Measurements from ENCODE around the gene COBLL1. TPM values are rescaled to one million over a fixed set of nuclear protein-coding genes. Genes with fewer than 3 reads are reported as not detected.

The COBLL1 gene
- total RNA-seq, 1 donor from 2014 or later = not detected

DNA sequence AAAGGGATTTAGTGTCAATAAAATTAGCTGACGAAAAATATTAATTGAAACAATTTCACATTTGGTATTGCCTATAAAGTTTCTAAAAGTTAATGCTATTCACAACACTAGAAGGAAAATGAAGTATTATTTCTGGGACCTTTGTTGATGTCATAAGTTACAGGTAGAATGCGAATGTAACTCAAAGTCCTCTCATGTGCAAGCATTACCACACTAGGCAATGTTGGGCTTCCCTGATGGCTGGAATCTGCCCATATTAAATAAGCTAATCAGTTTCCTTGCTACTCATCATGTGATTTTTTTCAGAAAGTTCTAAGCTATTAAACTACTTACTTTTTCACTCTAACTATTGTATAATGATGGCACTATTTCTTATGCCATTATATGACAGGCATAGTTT, 44.6 kb downstream of the COBLL1 start:
- Mint-ChIP-seq H3K4me1 (no peaks in the 10 kb centered on the region), H3K27ac (no peak overlapping the region), H3K27me3 (no peaks in the 10 kb centered on the region), H3K4me3 (no peak overlapping the region), H3K36me3 (ENCODE audit: low read depth) (no peaks in the 10 kb centered on the region), H3K9me3 (no peaks in the 10 kb centered on the region)
- DNase-seq = no peak
- intact Hi-C loops (cut with micrococcal nuclease) = no loop called here

DNA sequence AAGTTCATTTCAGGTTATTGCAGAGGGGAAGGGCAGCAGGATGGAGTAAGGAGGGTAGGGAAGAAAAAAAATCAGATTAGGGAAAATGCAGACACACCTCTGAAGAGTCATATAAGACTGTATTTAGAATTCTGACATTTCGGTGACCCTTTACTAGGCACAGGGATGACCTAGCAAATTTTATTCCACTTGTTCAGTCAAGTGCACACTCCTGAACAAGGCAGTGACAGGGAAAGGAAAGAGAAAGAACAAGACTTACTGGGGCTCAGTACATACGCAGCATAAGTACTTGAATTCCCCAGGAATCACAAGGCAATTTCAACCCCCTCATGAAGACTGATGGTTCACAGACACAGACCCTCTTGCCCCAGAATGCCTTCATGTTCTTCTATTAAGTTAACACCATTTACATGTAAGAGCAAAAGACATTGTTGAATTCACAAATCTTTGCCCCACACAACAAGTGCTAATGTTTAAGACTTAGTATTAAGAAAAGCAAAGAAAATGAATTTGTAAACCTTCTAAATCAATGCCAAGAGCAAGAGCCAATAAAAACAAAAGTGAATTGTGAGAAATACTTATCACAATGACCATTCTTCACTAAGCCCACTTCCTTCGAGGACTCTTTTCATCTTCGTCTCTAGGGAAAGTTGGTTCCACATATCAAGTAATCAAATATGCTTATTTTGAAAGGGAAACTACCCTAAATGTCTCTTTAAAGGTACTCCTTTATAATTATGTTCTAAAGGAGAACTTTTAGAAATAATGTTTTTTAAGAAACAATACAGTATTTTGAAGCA, 47.0 kb downstream of the COBLL1 start:
- no peak overlapping the region for H3K4me3 Mint-ChIP-seq
- no peaks in the 10 kb centered on the region for H3K4me1 Mint-ChIP-seq
- intact Hi-C loops (cut with micrococcal nuclease) = no loop called here
- DNase-seq = no peak
- H3K27ac Mint-ChIP-seq = no peak overlapping the region
- no peaks in the 10 kb centered on the region for H3K27me3 Mint-ChIP-seq
- H3K36me3 Mint-ChIP-seq (ENCODE audit: low read depth) = no peaks in the 10 kb centered on the region
- H3K9me3 Mint-ChIP-seq = no peaks in the 10 kb centered on the region

DNA sequence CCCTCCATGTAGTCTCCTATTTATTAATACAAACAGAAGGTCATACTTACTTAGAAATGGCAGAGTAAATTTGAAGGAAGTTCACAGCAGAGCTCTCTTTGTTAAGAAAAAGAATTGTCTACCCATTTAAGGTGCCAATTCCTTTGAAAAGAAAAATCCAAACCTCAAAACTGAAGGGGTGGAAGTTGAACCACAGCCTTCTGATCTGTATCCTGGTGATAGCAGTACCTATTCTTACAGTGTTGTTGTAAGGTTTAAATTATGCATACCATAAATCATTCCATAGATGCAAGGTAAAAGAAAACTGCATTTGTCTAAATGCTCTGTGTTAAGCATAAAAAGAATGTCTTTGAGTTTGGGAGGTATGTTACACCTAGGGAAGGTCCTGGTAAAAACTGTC, 47.6 kb downstream of the COBLL1 start:
- DNase-seq = no peak
- Mint-ChIP-seq H3K4me1 (no peaks in the 10 kb centered on the region), H3K9me3 (no peaks in the 10 kb centered on the region), H3K4me3 (no peak overlapping the region), H3K27ac (no peak overlapping the region), H3K27me3 (peaks cover 3% of the 10 kb centered on the region), H3K36me3 (ENCODE audit: low read depth) (no peaks in the 10 kb centered on the region)
- intact Hi-C loops (cut with micrococcal nuclease) = no loop called here

DNA sequence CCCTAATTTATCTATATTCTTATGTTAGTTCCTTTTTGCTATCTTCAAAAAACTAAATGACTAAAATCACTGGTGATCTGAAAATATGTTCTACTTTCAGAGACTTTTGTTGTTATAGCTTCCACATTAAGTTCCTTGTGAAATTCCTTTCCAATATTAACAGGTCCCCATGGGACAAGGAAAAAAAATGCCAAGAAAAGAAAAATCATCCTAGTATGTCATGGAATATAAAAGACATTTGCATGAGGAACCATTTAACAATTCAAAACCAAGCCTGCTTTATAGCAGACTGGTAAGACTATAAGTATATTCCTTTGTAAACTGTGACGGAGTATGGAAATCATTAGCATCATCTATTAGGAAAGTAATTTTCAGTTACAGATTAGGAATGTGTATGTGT, 48.1 kb downstream of the COBLL1 start:
- Mint-ChIP-seq H3K36me3 (ENCODE audit: low read depth) (no peaks in the 10 kb centered on the region), H3K27ac (no peak overlapping the region), H3K27me3 (peaks cover 3% of the 10 kb centered on the region), H3K4me3 (no peak overlapping the region), H3K9me3 (no peaks in the 10 kb centered on the region), H3K4me1 (no peaks in the 10 kb centered on the region)
- intact Hi-C loops (cut with micrococcal nuclease) = no loop called here
- no peak for DNase-seq

DNA sequence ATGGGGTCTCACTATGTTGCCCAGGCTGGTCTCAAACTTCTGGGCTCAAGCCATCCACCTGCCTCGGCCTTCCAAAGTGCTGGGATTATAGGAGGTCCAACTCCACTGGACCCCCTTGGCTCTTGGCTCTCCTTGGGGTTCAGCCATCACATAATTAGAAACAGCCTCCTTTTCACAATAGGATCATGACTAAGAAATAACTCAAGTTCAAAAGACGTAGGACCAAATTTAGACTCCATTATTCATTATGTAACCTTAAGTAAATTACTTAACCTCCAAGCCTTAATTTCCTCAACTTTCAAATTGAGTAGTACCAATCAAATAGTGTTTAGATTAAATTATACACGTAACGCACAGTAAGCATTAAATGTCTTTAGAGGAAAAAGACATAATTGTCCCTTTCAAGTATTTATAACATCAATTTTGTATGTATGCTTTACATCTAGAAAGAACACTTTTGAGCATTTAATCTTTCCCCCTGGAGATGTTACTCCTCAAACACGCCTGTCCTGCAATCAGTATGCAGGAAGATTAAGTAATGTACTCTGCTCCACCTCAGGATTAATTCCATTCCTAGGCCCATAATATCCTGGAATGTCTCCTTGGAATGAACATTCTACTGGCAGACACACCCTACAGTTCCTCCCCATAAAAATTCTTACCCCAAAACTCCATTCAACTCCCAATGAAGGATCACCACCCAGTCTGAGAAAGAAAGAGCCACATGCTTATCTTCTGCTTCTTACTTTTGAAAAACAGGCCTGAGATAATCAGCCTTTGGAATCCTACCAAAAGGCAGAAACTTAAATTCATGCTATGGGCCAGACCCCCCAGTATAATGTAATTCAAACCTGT, 49.1 kb downstream of the COBLL1 start:
- H3K9me3 Mint-ChIP-seq = no peaks in the 10 kb centered on the region
- H3K4me1 Mint-ChIP-seq = no peaks in the 10 kb centered on the region
- intact Hi-C loops (cut with micrococcal nuclease) = no loop called here
- no peak for DNase-seq
- H3K36me3 Mint-ChIP-seq (ENCODE audit: low read depth) = no peaks in the 10 kb centered on the region
- no peak overlapping the region for H3K27ac Mint-ChIP-seq
- peaks cover 3% of the 10 kb centered on the region for H3K27me3 Mint-ChIP-seq
- no peak overlapping the region for H3K4me3 Mint-ChIP-seq

DNA sequence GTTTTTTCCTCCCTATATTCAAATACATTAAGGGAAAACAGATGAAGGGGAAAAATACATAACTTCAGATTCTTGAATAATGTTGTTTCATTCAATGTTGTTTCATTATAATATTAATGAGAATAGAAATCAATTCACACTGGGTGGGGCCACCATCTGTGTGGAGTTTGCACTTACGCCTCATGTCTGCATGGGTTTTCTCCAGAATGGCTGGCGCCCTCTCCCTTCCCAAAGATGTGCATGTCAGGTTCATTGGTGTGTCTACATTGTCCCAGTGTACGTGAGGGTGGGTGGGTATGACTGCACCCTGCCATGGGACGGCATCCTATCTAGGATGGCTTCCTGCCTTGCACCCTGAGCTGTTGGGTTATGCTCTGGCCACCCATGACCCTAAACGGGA, 51.7 kb downstream of the COBLL1 start:
- H3K4me1 Mint-ChIP-seq = no peaks in the 10 kb centered on the region
- no peak overlapping the region for H3K27ac Mint-ChIP-seq
- no peaks in the 10 kb centered on the region for H3K36me3 Mint-ChIP-seq (ENCODE audit: low read depth)
- H3K27me3 Mint-ChIP-seq = peaks cover 3% of the 10 kb centered on the region
- H3K9me3 Mint-ChIP-seq = no peaks in the 10 kb centered on the region
- DNase-seq = no peak
- intact Hi-C loops (cut with micrococcal nuclease) = no loop called here
- H3K4me3 Mint-ChIP-seq = no peak overlapping the region

DNA sequence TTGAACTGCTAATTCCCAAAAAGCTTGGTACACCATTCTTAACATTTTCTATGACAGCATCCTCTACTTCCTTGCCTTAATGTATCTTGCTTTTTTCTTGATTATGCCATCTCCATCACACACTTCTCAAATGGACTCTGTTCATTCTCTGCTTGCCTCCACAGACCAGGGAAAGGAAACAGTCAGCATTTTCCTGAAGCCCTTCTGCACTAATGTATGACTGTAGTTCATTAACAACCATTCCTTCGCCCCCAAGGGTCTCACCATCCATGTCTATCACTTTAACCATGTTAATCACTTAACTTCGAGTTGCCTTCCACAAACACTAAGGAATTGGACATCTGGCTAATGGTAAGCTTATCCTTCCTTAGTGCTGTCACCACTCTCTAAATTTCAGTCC, 54.8 kb downstream of the COBLL1 start:
- H3K9me3 Mint-ChIP-seq = no peaks in the 10 kb centered on the region
- H3K4me3 Mint-ChIP-seq = no peak overlapping the region
- no peaks in the 10 kb centered on the region for H3K4me1 Mint-ChIP-seq
- no peak for DNase-seq
- H3K36me3 Mint-ChIP-seq (ENCODE audit: low read depth) = no peaks in the 10 kb centered on the region
- intact Hi-C loops (cut with micrococcal nuclease) = no loop called here
- H3K27me3 Mint-ChIP-seq = peaks cover 3% of the 10 kb centered on the region
- no peak overlapping the region for H3K27ac Mint-ChIP-seq

DNA sequence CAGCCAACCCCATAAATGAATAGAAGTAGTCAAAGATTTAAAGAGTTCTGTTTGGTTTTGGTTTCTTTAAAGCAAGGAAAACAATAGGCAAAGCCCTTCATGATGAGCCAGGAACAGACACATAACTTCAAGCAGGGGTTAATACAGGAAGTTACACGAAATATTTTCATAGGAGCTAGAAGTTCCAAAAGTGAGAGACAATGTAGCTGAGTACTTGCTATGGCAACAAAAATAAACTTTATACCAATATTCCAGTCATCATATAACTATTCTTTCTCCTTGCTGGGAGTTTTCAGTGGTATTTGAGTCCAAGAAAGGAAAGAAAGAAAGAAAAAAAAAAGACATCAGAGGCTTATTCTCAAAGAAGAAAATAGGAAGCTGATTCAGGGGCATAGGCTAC, 56.2 kb downstream of the COBLL1 start:
- no peak overlapping the region for H3K4me3 Mint-ChIP-seq
- intact Hi-C loops (cut with micrococcal nuclease) = no loop called here
- no peak for DNase-seq
- H3K27me3 Mint-ChIP-seq = peaks cover 3% of the 10 kb centered on the region
- no peaks in the 10 kb centered on the region for H3K9me3 Mint-ChIP-seq
- no peaks in the 10 kb centered on the region for H3K4me1 Mint-ChIP-seq
- H3K36me3 Mint-ChIP-seq (ENCODE audit: low read depth) = no peaks in the 10 kb centered on the region
- H3K27ac Mint-ChIP-seq = no peak overlapping the region

DNA sequence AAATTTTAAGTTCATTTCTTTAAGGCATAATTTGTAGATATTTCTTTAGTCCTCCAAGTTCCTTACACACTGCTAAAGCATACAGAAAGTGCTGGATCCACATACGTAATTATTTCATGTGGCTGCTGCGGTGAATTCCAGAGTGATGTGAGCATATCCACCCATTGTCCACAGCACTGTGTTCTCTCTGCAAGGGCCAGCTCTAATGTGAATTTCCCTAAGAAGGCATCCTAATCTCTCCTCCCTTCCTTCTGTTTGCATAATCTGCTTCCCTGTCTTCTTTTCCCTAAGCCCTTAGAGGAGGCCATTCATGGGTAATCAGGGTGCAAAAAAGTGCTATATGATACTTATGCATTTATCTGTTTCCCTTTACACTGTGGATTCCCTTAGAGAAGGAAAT, 57.2 kb downstream of the COBLL1 start:
- intact Hi-C loops (cut with micrococcal nuclease) = no loop called here
- Mint-ChIP-seq H3K36me3 (ENCODE audit: low read depth) (no peaks in the 10 kb centered on the region), H3K4me1 (no peaks in the 10 kb centered on the region), H3K9me3 (no peaks in the 10 kb centered on the region), H3K27me3 (peaks cover 3% of the 10 kb centered on the region), H3K27ac (no peak overlapping the region), H3K4me3 (no peak overlapping the region)
- DNase-seq = no peak

DNA sequence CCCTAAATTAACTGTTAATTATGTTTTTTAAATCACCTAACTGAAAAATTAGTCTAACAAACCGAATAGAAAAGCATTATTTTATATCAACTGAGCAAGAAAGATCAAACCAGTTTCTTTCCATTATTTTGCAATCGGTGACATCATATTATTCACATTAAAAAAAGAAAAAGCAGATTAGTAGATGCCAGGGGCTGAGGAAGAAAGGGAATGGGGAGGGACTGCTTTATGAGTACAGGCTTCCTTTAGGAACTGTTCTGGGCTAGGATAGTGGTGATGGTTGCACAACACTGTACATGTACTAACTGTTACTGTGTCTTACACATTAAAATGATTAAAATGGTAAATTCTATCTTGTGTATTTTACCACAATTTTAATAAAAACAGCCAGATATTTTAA, 59.3 kb downstream of the COBLL1 start:
- no peak overlapping the region for H3K27ac Mint-ChIP-seq
- H3K27me3 Mint-ChIP-seq = no peaks in the 10 kb centered on the region
- DNase-seq = no peak
- H3K4me3 Mint-ChIP-seq = no peak overlapping the region
- no peaks in the 10 kb centered on the region for H3K4me1 Mint-ChIP-seq
- intact Hi-C loops (cut with micrococcal nuclease) = no loop called here
- no peaks in the 10 kb centered on the region for H3K9me3 Mint-ChIP-seq
- no peaks in the 10 kb centered on the region for H3K36me3 Mint-ChIP-seq (ENCODE audit: low read depth)

DNA sequence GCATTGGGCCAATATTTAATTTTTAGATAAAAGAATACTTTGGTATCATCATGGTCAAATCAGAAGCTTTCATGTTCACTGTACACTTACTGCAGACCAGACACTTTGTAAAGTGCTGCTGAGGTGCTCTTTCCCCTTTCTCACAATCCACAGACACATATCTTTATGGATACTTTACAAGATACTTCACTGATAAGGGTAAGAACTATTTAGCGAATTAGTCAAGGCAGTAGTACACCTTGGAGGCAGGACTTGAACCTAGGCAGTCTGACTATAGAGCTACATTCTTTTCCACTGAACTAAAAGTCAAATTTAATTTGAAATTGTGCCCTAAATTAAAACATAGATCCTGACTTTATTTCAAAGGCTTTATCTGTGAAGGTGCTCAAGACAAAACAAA, 60.2 kb downstream of the COBLL1 start:
- no peaks in the 10 kb centered on the region for H3K27me3 Mint-ChIP-seq
- no peaks in the 10 kb centered on the region for H3K36me3 Mint-ChIP-seq (ENCODE audit: low read depth)
- no peak overlapping the region for H3K27ac Mint-ChIP-seq
- H3K9me3 Mint-ChIP-seq = no peaks in the 10 kb centered on the region
- no peak overlapping the region for H3K4me3 Mint-ChIP-seq
- H3K4me1 Mint-ChIP-seq = no peaks in the 10 kb centered on the region
- intact Hi-C loops (cut with micrococcal nuclease) = no loop called here
- no peak for DNase-seq

DNA sequence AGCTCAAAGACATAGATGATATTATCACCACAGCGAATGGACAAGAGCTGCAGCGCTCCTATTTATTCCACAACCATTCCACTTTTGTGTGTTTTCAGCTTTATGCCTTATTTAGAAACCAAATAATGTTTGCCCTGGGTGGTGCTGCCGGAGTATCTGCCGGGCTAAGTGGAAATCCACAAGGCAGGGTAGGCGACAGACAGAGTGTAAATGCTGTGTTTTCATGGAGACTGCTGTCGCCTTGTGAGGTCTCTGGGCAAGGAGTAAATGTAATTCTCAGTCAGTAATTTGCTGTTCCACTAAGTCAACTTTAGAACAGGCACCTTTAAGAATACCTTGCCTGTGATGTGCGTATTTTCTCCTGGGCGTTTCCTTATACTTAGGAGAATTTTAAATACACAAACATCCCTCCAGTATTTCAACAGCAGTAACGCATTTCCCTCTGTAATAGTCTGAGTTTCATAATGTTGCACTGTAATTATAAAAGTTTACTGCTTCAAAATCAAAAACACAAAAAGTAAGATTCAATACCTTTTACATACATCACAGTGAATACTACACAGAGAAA, 60.9 kb downstream of the COBLL1 start:
- Mint-ChIP-seq H3K36me3 (ENCODE audit: low read depth) (no peaks in the 10 kb centered on the region), H3K4me1 (no peaks in the 10 kb centered on the region), H3K27ac (no peak overlapping the region), H3K9me3 (no peaks in the 10 kb centered on the region), H3K4me3 (no peak overlapping the region), H3K27me3 (no peaks in the 10 kb centered on the region)
- intact Hi-C loops (cut with micrococcal nuclease) = no loop called here
- no peak for DNase-seq

DNA sequence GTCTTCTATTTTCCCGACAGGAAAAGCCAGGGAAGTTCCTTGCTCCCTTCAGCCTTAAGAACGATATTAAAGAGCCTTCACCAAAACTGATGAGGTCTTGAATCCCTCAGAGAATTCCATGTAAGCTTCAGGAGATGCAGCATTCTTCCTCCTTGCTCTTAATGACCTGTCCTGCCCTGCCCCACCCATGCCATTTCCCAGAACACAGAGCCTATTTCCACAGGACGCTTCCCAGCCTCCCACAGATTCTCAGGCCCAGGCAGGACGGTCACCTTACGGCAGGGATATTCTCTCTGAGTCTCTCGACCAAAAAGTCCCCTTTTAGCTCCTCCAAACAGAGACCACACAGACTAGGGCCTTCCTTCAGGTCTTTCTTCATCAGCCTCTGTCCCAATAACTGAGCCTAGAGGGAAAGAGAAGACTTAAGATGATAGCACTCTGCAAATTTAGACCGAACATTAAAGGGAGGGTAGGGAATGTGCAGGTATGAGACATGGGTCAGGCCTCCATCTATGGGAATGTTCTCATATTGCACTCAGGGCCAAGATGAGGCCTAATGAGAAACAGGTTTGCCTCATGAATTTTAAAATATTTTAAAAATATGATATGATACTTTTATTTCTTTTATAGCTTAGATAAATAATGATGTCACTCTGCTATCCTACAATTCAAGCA, 62.1 kb downstream of the COBLL1 start:
- no peaks in the 10 kb centered on the region for H3K27me3 Mint-ChIP-seq
- H3K36me3 Mint-ChIP-seq (ENCODE audit: low read depth) = no peaks in the 10 kb centered on the region
- intact Hi-C loops (cut with micrococcal nuclease) = no loop called here

DNA sequence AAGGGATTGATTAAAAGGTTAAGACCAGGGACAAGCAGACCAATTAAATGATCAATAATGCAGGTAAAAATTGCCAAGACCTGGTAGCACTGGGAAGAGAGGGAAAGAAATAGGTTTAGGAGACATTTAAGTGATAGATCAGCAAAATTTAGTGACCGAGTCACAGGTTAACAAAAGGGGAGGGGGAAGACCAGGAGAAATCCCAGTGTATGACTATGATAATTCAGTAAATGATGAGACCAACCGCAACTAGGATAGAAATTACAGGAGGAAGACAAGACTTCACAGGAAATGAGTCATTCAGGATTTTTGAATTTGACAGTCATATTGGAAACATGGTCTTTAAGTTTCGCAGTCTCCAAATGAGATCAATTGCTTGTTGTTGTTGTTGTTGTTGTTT, 62.9 kb downstream of the COBLL1 start:
- intact Hi-C loops (cut with micrococcal nuclease) = no loop called here
- no peak overlapping the region for H3K4me3 Mint-ChIP-seq

More for the DNA sequence above, 62.1 kb downstream of the COBLL1 start:
- Mint-ChIP-seq H3K4me1 (no peaks in the 10 kb centered on the region), H3K9me3 (no peaks in the 10 kb centered on the region), H3K27ac (no peak overlapping the region), H3K4me3 (no peak overlapping the region)
- no peak for DNase-seq

More for the DNA sequence above, 62.9 kb downstream of the COBLL1 start:
- Mint-ChIP-seq H3K27ac (no peak overlapping the region), H3K36me3 (ENCODE audit: low read depth) (no peaks in the 10 kb centered on the region), H3K4me1 (no peaks in the 10 kb centered on the region), H3K9me3 (no peaks in the 10 kb centered on the region), H3K27me3 (no peaks in the 10 kb centered on the region)
- no peak for DNase-seq
